Esophagus squamous epithelium (tissue), 4 donors: ENCODE measurements around the gene SLC25A41.

Experiments
- CTCF ChIP-seq, 6 experiments: fragments of 450-650 bp in 4 of 6; fragments of 200-600 bp in 2 of 6; sonication (generic) in 2 of 6; IDR thresholded peaks; one replicate each; pipeline ENCODE4 v1.5.1; 2016 to 2019; ENCODE audit warnings: antibody characterized with exemption in 6 of 6, mild to moderate bottlenecking in 4 of 6, moderate library complexity in 4 of 6
- POLR2A ChIP-seq, 4 donors: fragments of 450-650 bp; IDR thresholded peaks; one replicate each; pipeline ENCODE4 v1.6.1; 2017; ENCODE audit warnings: antibody characterized with exemption in 4 of 4, mild to moderate bottlenecking in 4 of 4, moderate library complexity in 3 of 4

- TF ChIP-seq CTCF (IDR thresholded peaks at IDR 0.05) (no peak), POLR2A (IDR thresholded peaks at IDR 0.05) (no peak)
These were observed 19.6 kb downstream of the SLC25A41 start for GRCh38 chr19:6413721-6414643.
